A549 (cell line): ENCODE results near the gene TNFRSF19.

Experiments used
- CTCF ChIP-seq: fragments of >200 bp; sonication (Bioruptor Twin); formaldehyde crosslinking; IDR thresholded peaks from 3 replicates; pipeline ENCODE4 v1.5.1; 2016
- ELK1 ChIP-seq: fragments of 150-350 bp; IDR thresholded peaks from 2 replicates; pipeline ENCODE4 v1.6.1; 2014; ENCODE audit warnings: low read depth, mild to moderate bottlenecking, low read length
- PHF8 ChIP-seq: fragments of 200-600 bp; sonication (generic); IDR thresholded peaks from 2 replicates; pipeline ENCODE4 v1.6.1; 2016; ENCODE audit warnings: low read depth, mild to moderate bottlenecking, antibody characterized with exemption, moderate library complexity, borderline replicate concordance
- POLR2A ChIP-seq: IDR thresholded peaks from 2 replicates; pipeline ENCODE4 v1.6.1; 2012; ENCODE audit warnings: mild to moderate bottlenecking, low read length
- RNF2 ChIP-seq: fragments of 200-600 bp; sonication (generic); IDR thresholded peaks from 2 replicates; pipeline ENCODE4 v1.6.1; 2016; ENCODE audit warnings: low read depth, mild to moderate bottlenecking, antibody characterized with exemption, moderate library complexity, borderline replicate concordance

- TF ChIP-seq RNF2 (no peak), CTCF (no peak), POLR2A (no peak), ELK1 (no peak), PHF8 (no peak)
Measured at GRCh38 chr13:23547000-23547590, 23.1 kb upstream of the TNFRSF19 start.
